Dendritic cell treated with granulocyte-macrophage colony-stimulating factor and Interleukin-4, amounts not matched to agents 40 ng/mL and 50 ng/mL, for 4 days (primary cell): ENCODE data around the gene DPEP1.

Experiments used
- H3K27ac Mint-ChIP-seq: one replicate; pipeline ENCODE4 v1.8.0; 2022; ENCODE audit warnings: mild to moderate bottlenecking, mixed read lengths
- H3K27me3 Mint-ChIP-seq: one replicate; pipeline ENCODE4 v1.8.0; 2022; ENCODE audit warnings: mild to moderate bottlenecking, mixed read lengths
- H3K36me3 Mint-ChIP-seq: one replicate; pipeline ENCODE4 v1.8.0; 2022; ENCODE audit warnings: low read depth, mixed read lengths
- H3K4me1 Mint-ChIP-seq: one replicate; pipeline ENCODE4 v1.8.0; 2022; ENCODE audit warnings: low read depth, mixed read lengths
- H3K4me3 Mint-ChIP-seq: one replicate; pipeline ENCODE4 v1.8.0; 2022; ENCODE audit warnings: mild to moderate bottlenecking, moderate library complexity, mixed read lengths
- H3K9me3 Mint-ChIP-seq: one replicate; pipeline ENCODE4 v1.8.0; 2022; ENCODE audit warnings: mixed read lengths
- intact Hi-C: fragments of 100-400 bp; cut with micrococcal nuclease; formaldehyde crosslinking; loops from one replicate; pipeline ENCODE4 v1.15.0; 2022

Gene DPEP1

DNA sequence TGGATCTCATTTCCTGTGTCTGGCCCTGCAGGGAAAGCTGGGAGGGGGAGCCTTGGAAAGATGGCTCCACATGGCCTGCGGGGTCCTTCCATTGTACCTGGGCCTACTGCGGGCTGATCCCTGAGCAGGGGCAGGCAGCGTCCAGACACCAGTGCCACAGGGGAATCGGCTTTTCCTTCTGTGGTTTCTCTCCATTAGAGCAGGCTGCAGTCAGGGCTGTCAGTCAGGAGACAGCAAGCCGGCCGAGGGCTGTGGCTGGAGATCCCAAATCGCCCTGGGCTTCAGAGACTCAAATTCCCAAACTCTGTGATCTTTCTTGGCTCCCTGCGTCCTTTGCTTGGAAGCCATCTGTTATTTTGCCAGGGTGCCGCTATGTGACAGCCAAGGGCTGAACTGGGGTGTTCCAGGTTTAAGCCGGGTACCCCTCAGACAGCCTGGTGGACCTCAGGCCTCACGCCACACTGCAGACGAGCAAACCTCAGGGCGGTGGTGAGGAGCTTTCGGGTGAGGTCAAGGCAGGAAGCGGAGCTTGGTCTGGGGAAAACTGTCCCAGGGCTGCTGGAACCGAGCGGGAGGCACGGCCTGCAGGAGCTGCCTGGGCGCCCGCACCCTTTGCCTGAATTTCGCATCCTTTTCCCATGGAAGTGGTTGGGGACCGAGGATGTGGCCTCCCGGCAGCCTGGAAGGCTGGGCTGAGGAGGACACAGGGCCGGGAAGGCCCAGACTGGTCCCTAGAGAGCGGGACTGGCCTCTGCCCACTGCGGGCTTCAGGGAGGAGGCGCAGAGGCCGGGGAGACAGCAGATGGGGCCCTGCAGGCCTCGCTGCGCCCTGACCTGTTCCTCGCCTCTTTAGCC, 39.4 kb upstream of the DPEP1 start:
- H3K9me3 Mint-ChIP-seq, result no peaks in the 10 kb centered on the region
- no peak overlapping the region for H3K27ac Mint-ChIP-seq
- peaks cover 71% of the 10 kb centered on the region for H3K27me3 Mint-ChIP-seq
- H3K36me3 Mint-ChIP-seq, result no peaks in the 10 kb centered on the region
- peaks cover 10% of the 10 kb centered on the region for H3K4me1 Mint-ChIP-seq
- intact Hi-C loops, result loop anchor here (1.0 to 2.0 kb wide), 2 partner anchors 41 to 67 kb away; no protein-coding TSS in a partner anchor
- H3K4me3 Mint-ChIP-seq, result no peak overlapping the region

DNA sequence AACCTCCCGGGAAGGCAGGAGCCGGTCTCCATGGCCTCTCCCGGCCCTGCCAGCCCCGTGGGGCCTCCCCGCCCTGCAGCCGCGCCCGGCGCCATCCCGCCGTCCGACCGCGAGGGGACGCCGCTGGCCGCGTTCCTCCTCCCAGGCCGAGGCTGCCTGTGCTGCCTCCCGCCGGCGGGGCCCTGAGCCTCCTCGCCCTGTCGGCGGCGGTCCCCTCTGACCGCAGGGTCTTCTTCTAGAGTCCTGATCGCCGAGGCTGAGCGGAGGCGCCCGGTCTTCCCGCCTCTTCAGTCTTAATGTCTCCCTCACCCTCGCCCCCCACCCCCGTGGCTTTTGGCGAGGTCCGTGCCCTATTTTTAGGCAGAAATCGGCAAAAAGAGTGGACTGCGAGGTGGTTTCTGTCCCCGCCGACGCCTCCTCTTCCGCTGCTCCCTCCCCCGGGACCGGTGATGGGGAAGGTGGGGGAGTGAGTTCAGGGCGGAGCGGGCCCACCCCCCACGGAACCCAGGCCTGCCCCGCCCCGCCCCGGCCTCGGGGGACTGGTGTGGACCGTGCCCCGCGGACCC, 38.7 kb upstream of the DPEP1 start:
- peaks cover 70% of the 10 kb centered on the region for H3K27me3 Mint-ChIP-seq
- H3K27ac Mint-ChIP-seq, result no peak overlapping the region
- no peaks in the 10 kb centered on the region for H3K9me3 Mint-ChIP-seq
- H3K36me3 Mint-ChIP-seq, result no peaks in the 10 kb centered on the region
- peak overlapping the region; percentile 53 for H3K4me3 Mint-ChIP-seq
- peaks cover 10% of the 10 kb centered on the region for H3K4me1 Mint-ChIP-seq
- intact Hi-C loops, result loop anchor here (1.0 to 2.0 kb wide), 2 partner anchors 40 to 67 kb away; no protein-coding TSS in a partner anchor

DNA sequence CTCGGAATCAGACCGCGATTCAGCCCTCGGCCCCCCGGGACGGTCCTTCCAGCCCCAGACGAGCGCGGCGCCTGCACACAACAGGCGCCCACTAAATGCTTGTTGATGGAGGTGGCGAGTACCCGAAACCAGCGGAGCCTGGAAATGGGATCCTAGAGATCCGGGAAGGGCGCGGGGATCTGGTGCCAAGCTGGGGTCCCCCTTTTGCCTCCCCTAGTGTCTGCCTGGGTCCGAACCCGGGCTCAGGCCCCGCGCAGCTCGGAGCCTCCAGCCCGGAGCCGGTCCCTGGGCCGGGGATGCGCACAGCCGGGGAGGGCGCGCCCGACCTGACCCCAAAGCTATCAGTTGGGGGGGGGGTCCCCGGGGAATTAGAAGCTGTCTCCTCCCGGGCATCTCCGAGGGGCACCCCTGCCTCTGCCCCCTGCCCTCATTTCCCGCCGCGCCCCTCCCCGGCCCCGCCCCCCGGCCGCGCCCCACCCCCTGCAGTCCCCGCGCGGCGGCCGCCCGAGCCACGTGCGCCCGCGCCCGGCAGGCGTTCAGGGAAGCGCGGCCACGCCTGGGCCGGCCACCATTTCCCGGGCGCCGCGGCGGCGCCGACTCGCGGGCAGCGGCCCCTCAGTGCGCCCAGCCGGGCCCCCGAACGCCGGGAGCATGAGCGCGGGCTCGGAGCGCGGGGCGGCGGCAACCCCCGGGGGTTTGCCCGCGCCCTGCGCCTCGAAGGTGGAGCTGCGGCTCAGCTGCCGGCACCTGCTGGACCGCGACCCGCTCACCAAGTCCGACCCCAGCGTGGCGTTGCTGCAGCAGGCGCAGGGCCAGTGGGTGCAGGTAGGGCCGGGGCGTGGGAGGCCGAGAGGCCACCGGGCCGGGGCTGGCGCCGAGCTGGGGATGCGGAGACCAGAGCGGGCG, 37.9 kb upstream of the DPEP1 start, which contains the start of gene CPNE7:
TSS of gene CPNE7 (plus strand) at position 512 of the 906 bp plus-strand sequence. CDS start at position 652, 140 bp downstream.
- Mint-ChIP-seq H3K27ac (no peak within 1 kb of the TSS), H3K36me3 (no peaks in the 10 kb centered on the region), H3K9me3 (no peaks in the 10 kb centered on the region), H3K4me1 (peaks cover 10% of the 10 kb centered on the region), H3K4me3 (peak within 1 kb of the TSS; percentile 53), H3K27me3 (peaks cover 64% of the 10 kb centered on the region)
- intact Hi-C loops, result loop anchor here (2.0 kb wide), 1 partner anchor 39 kb away; no protein-coding TSS in a partner anchor

GRCh38 chr16:89576153-89577054, 37.0 kb upstream of the DPEP1 start:
- Mint-ChIP-seq H3K9me3 (no peaks in the 10 kb centered on the region), H3K36me3 (no peaks in the 10 kb centered on the region), H3K27ac (no peak overlapping the region), H3K4me3 (no peak overlapping the region), H3K27me3 (peaks cover 60% of the 10 kb centered on the region), H3K4me1 (peaks cover 10% of the 10 kb centered on the region)
- intact Hi-C loops, result no loop called here

DNA sequence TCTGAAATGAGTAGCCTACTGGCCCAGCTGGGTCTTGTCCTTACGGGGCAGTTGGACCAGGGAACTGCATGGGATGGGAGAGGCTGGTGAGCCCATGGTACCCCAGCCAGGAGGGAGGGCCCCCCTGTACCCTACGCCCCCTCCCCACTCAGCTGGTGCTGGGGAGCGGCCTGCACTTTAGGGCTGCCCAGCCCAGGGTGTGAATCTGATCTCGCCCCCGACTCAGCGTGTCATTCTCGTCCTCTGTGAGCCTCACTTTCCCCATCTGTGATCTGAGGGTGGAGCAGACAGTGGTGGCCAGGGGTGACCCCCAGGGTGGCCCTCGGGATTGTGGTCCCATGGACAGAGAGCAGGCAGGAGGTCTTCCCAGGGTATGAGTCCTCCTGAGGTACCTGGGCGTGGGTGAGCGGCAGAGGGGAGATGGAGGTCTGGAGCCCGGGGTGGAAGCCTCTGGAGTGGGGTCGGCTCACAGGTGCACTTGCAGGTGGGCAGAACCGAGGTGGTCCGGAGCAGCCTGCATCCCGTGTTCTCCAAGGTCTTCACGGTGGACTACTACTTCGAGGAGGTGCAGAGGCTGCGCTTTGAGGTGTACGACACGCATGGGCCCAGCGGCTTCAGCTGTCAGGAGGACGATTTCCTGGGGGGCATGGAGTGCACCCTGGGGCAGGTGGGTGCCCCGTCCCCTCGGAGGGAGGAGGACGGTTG, 36.2 kb upstream of the DPEP1 start:
- Mint-ChIP-seq H3K4me1 (peaks cover 2% of the 10 kb centered on the region), H3K36me3 (no peaks in the 10 kb centered on the region), H3K27me3 (peaks cover 52% of the 10 kb centered on the region), H3K27ac (no peak overlapping the region), H3K4me3 (no peak overlapping the region), H3K9me3 (no peaks in the 10 kb centered on the region)
- intact Hi-C loops, result no loop called here

GRCh38 chr16:89579351-89579750, 34.1 kb upstream of the DPEP1 start:
- Mint-ChIP-seq H3K36me3 (no peaks in the 10 kb centered on the region), H3K4me3 (no peak overlapping the region), H3K4me1 (no peaks in the 10 kb centered on the region), H3K27me3 (peaks cover 33% of the 10 kb centered on the region), H3K9me3 (no peaks in the 10 kb centered on the region), H3K27ac (no peak overlapping the region)
- intact Hi-C loops, result no loop called here

GRCh38 chr16:89581045-89581695, 32.3 kb upstream of the DPEP1 start:
- Mint-ChIP-seq H3K27ac (no peak overlapping the region), H3K27me3 (peaks cover 21% of the 10 kb centered on the region), H3K4me3 (no peak overlapping the region), H3K9me3 (no peaks in the 10 kb centered on the region), H3K36me3 (no peaks in the 10 kb centered on the region), H3K4me1 (no peaks in the 10 kb centered on the region)
- intact Hi-C loops, result no loop called here

GRCh38 chr16:89581861-89582563, 31.4 kb upstream of the DPEP1 start:
- no peak overlapping the region for H3K27ac Mint-ChIP-seq
- no peaks in the 10 kb centered on the region for H3K4me1 Mint-ChIP-seq
- H3K4me3 Mint-ChIP-seq, result no peak overlapping the region
- intact Hi-C loops, result no loop called here
- no peaks in the 10 kb centered on the region for H3K9me3 Mint-ChIP-seq
- no peaks in the 10 kb centered on the region for H3K36me3 Mint-ChIP-seq
- H3K27me3 Mint-ChIP-seq, result peaks cover 17% of the 10 kb centered on the region

- no peaks in the 10 kb centered on the region for H3K9me3 Mint-ChIP-seq
- H3K27me3 Mint-ChIP-seq, result peaks cover 10% of the 10 kb centered on the region
- no peak overlapping the region for H3K27ac Mint-ChIP-seq
- no peak overlapping the region for H3K4me3 Mint-ChIP-seq
- no peaks in the 10 kb centered on the region for H3K4me1 Mint-ChIP-seq
- H3K36me3 Mint-ChIP-seq, result no peaks in the 10 kb centered on the region
- intact Hi-C loops, result no loop called here
These were observed 30.7 kb upstream of the DPEP1 start for GRCh38 chr16:89582614-89583196.

DNA sequence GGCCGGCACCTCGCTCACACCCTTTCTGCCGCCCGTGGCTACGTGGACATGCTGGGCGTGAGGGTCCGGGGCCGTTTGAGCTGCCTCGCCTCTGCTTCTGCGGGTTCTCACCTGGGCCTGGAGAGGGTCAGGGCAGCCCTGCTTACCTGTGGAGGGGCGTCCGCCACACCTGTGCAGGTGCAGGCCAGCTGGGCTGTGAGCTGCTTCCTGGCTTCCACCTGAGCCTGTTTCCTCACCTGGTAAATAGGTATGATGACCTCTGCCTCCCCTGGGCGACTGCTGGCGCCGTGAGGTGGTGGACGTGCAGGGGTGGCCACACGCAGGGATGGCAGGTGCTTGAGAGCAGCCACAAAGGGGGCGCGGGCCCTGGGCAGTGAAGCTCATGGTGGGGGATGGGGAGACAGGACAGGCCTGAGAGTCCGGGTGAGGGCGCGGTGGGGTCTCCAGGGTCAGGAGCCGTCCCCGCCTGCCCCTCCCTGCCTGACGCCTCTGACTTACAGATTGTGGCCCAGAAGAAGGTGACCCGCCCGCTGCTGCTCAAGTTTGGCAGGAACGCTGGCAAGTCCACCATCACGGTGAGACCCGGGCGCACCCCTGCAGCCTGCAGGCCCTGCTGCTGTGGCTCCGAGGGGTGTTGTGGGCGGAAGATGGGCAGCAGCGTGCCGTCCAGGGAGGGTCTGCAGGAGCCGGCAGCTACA, 30.1 kb upstream of the DPEP1 start:
- intact Hi-C loops, result no loop called here
- Mint-ChIP-seq H3K36me3 (no peaks in the 10 kb centered on the region), H3K27ac (no peak overlapping the region), H3K27me3 (peaks cover 5% of the 10 kb centered on the region), H3K4me3 (no peak overlapping the region), H3K9me3 (no peaks in the 10 kb centered on the region), H3K4me1 (no peaks in the 10 kb centered on the region)

GRCh38 chr16:89583895-89584644, 29.4 kb upstream of the DPEP1 start:
- no peaks in the 10 kb centered on the region for H3K9me3 Mint-ChIP-seq
- no peaks in the 10 kb centered on the region for H3K36me3 Mint-ChIP-seq
- no peaks in the 10 kb centered on the region for H3K4me1 Mint-ChIP-seq
- intact Hi-C loops, result no loop called here
- no peaks in the 10 kb centered on the region for H3K27me3 Mint-ChIP-seq
- H3K27ac Mint-ChIP-seq, result no peak overlapping the region
- H3K4me3 Mint-ChIP-seq, result no peak overlapping the region
